Activated CD4-positive, alpha-beta T cell treated with anti-CD3 and anti-CD28 coated beads, Interleukin-2, amount 50 U/mL, for 24 hours (primary cell): ENCODE data around the gene OPN4.
A peak's percentile ranks its signal among the peaks of the same experiment; 100 is the strongest.

Experiments
- DNase-seq, 2 donors: peaks; one replicate each; pipeline ENCODE4 v3.0.0-alpha.2; 2020; ENCODE audit warnings: low read depth in 1 of 2, low spot score in 1 of 2

The OPN4 gene

GRCh38 chr10:86677374-86677773 is 23.0 kb downstream of the OPN4 start:
- no peak for DNase-seq

- DNase-seq = no peak
Measured at GRCh38 chr10:86678999-86679792, 24.8 kb downstream of the OPN4 start.

GRCh38 chr10:86681047-86681446 is 26.7 kb downstream of the OPN4 start:
- no peak for DNase-seq

GRCh38 chr10:86681722-86682386 is 27.5 kb downstream of the OPN4 start:
- no peak for DNase-seq

GRCh38 chr10:86682675-86683074 is 28.3 kb downstream of the OPN4 start:
- DNase-seq = no peak

GRCh38 chr10:86684331-86685097 is 30.2 kb downstream of the OPN4 start:
- DNase-seq = no peak

GRCh38 chr10:86685416-86685815 is 31.1 kb downstream of the OPN4 start:
- no peak for DNase-seq

GRCh38 chr10:86685893-86686632 is 31.7 kb downstream of the OPN4 start:
- no peak for DNase-seq

- DNase-seq = no peak
Measured at GRCh38 chr10:86686972-86687371, 32.6 kb downstream of the OPN4 start.

- no peak for DNase-seq
Measured at GRCh38 chr10:86687750-86688149, 33.4 kb downstream of the OPN4 start.

GRCh38 chr10:86688398-86688921 is 34.1 kb downstream of the OPN4 start:
- DNase-seq = peak; percentile 24 to 45

GRCh38 chr10:86689146-86689545 is 34.8 kb downstream of the OPN4 start:
- DNase-seq = no peak

GRCh38 chr10:86690231-86690630 is 35.9 kb downstream of the OPN4 start:
- no peak for DNase-seq

GRCh38 chr10:86690657-86691084 is 36.3 kb downstream of the OPN4 start:
- DNase-seq = no peak

GRCh38 chr10:86691333-86692022 is 37.1 kb downstream of the OPN4 start:
- DNase-seq = no peak

- no peak for DNase-seq
Measured at GRCh38 chr10:86692023-86692514, 37.7 kb downstream of the OPN4 start.

- DNase-seq = no peak
Measured at GRCh38 chr10:86692664-86693063, 38.3 kb downstream of the OPN4 start.

- no peak for DNase-seq
Measured at GRCh38 chr10:86693275-86693674, 38.9 kb downstream of the OPN4 start.

- DNase-seq = peak in 1 of 2 donors; percentile 10
Measured at GRCh38 chr10:86693721-86694369, 39.5 kb downstream of the OPN4 start.
